Stimulated activated CD4-positive, alpha-beta T cell treated with anti-CD3 and anti-CD28 coated beads, Interleukin-4, amount 100 ng/mL, for 48 hours (primary cell): ENCODE measurements around the gene COPE.
"Not testable (repeated sequence)": the region's sequence is repeated elsewhere in the genome, so short reads cannot be mapped to it uniquely, and the experiment has no call there.

Experiments
- DNase-seq, 2 donors: peaks; one replicate each; pipeline ENCODE4 v3.0.0-alpha.2; 2020; ENCODE audit warnings: low read depth in 2 of 2

Gene COPE

GRCh38 chr19:18908917-18909619 is 10.1 kb downstream of the COPE start:
- no peak for DNase-seq

GRCh38 chr19:18906605-18907519 is 12.3 kb downstream of the COPE start:
- DNase-seq = no peak

GRCh38 chr19:18905513-18906236 is 13.5 kb downstream of the COPE start:
- no peak for DNase-seq

- DNase-seq = no peak
These were observed 14.1 kb downstream of the COPE start for GRCh38 chr19:18905058-18905456.

GRCh38 chr19:18904334-18905057 is 14.7 kb downstream of the COPE start:
- DNase-seq = no peak

GRCh38 chr19:18903156-18904037 is 15.8 kb downstream of the COPE start:
- DNase-seq = no peak

- not testable (repeated sequence) for DNase-seq
These were observed 16.7 kb downstream of the COPE start for GRCh38 chr19:18902519-18902918.

GRCh38 chr19:18901491-18901890 is 17.7 kb downstream of the COPE start:
- DNase-seq = no peak

- no peak for DNase-seq
These were observed 18.3 kb downstream of the COPE start for GRCh38 chr19:18900700-18901481.

GRCh38 chr19:18899624-18900560 is 19.3 kb downstream of the COPE start:
- no peak for DNase-seq

GRCh38 chr19:18898607-18899408 is 20.4 kb downstream of the COPE start:
- no peak for DNase-seq

- no peak for DNase-seq
These were observed 21.0 kb downstream of the COPE start for GRCh38 chr19:18898081-18898606.

- DNase-seq = no peak
These were observed 21.8 kb downstream of the COPE start for GRCh38 chr19:18897094-18898029.

GRCh38 chr19:18896421-18896841 is 22.8 kb downstream of the COPE start:
- no peak for DNase-seq

GRCh38 chr19:18895824-18896341 is 23.3 kb downstream of the COPE start, which contains the start of gene CERS1:
Gene CERS1, minus strand, starts transcription at chr19:18896158. Its CDS starts 86 bp downstream, at chr19:18896072.
- DNase-seq = no peak
